Mesenchymal stem cell (in vitro differentiated cells and primary cell): ENCODE results near the gene RBM4.

Source experiments
- DNase-seq: peaks from one replicate; pipeline ENCODE4 v3.0.0-alpha.2; 2013
- H2AFZ ChIP-seq: one replicate; pipeline ENCODE4 v1.6.1; 2013; ENCODE audit warnings: low read depth, mild to moderate bottlenecking, control low read depth, inconsistent platforms, low read length, moderate library complexity
- H2AK5ac ChIP-seq: 2 replicates; pipeline ENCODE4 v1.6.1; 2013; ENCODE audit warnings: low read length, moderate library complexity, mild to moderate bottlenecking, inconsistent platforms; ENCODE audit not compliant: severe bottlenecking
- H2BK120ac ChIP-seq: one replicate; pipeline ENCODE4 v1.6.1; 2013; ENCODE audit warnings: low read depth, mild to moderate bottlenecking, inconsistent platforms, low read length, moderate library complexity
- H2BK12ac ChIP-seq, 2 experiments: one replicate each; pipeline ENCODE4 v1.6.1; 2013; ENCODE audit warnings: inconsistent platforms in 2 of 2, low read length in 2 of 2, mild to moderate bottlenecking in 2 of 2, moderate library complexity in 2 of 2, control low read depth in 1 of 2
- H2BK15ac ChIP-seq: one replicate; pipeline ENCODE4 v1.6.1; 2013; ENCODE audit warnings: mild to moderate bottlenecking, low read depth, inconsistent platforms; ENCODE audit not compliant: poor library complexity, severe bottlenecking
- H2BK5ac ChIP-seq: 2 replicates; pipeline ENCODE4 v1.6.1; 2013; ENCODE audit warnings: low read depth, mild to moderate bottlenecking, low read length, control low read depth, inconsistent platforms; ENCODE audit not compliant: poor library complexity, severe bottlenecking
- H3K14ac ChIP-seq, 2 experiments: one replicate each; pipeline ENCODE4 v1.6.1; 2013; ENCODE audit warnings: inconsistent platforms in 2 of 2, low read length in 2 of 2, control low read depth in 1 of 2, mild to moderate bottlenecking in 1 of 2, moderate library complexity in 1 of 2
- H3K18ac ChIP-seq, 2 experiments: one replicate each; pipeline ENCODE4 v1.6.1; 2013; ENCODE audit warnings: inconsistent platforms in 2 of 2, low read length in 2 of 2, control low read depth in 1 of 2, low read depth in 1 of 2, mild to moderate bottlenecking in 1 of 2
- H3K23ac ChIP-seq, 2 experiments: one replicate each; pipeline ENCODE4 v1.6.1; 2013; ENCODE audit warnings: inconsistent platforms in 2 of 2, low read length in 2 of 2, mild to moderate bottlenecking in 2 of 2, moderate library complexity in 2 of 2, control low read depth in 1 of 2
- H3K27ac ChIP-seq: 2 replicates; pipeline ENCODE4 v1.5.1; 2013; ENCODE audit warnings: mild to moderate bottlenecking, moderate library complexity, low read length, control low read depth, inconsistent platforms; ENCODE audit not compliant: poor library complexity, severe bottlenecking
- H3K27me3 ChIP-seq, 2 experiments: 2 replicates each; pipeline versions ENCODE4 v1.6.1 to v1.7.0; 2013; ENCODE audit warnings: low read length in 2 of 2, mild to moderate bottlenecking in 2 of 2, moderate library complexity in 2 of 2, control low read depth in 1 of 2, inconsistent platforms in 1 of 2; ENCODE audit not compliant: control insufficient read depth in 1 of 2, insufficient read depth in 1 of 2
- H3K36me3 ChIP-seq, 2 experiments: 2 replicates each; pipeline versions ENCODE4 v1.6.1 to v1.7.0; 2013; ENCODE audit warnings: low read length in 2 of 2, control low read depth in 1 of 2, inconsistent platforms in 1 of 2, low read depth in 1 of 2, mild to moderate bottlenecking in 1 of 2; ENCODE audit not compliant: insufficient read depth in 2 of 2, control insufficient read depth in 1 of 2
- H3K4ac ChIP-seq, 2 experiments: one replicate each; pipeline ENCODE4 v1.6.1; 2013; ENCODE audit warnings: inconsistent platforms in 2 of 2, low read length in 2 of 2, mild to moderate bottlenecking in 2 of 2, moderate library complexity in 2 of 2, control low read depth in 1 of 2, low read depth in 1 of 2
- H3K4me1 ChIP-seq: 2 replicates; pipeline ENCODE4 v1.6.1; 2013; ENCODE audit warnings: low read depth, low read length, control low read depth; ENCODE audit not compliant: control insufficient read depth, insufficient read depth
- H3K4me2 ChIP-seq: 2 replicates; pipeline ENCODE4 v1.6.1; 2013; ENCODE audit warnings: low read length, mild to moderate bottlenecking, inconsistent platforms; ENCODE audit not compliant: poor library complexity, severe bottlenecking
- H3K4me3 ChIP-seq, 2 experiments: 2 replicates each; pipeline versions ENCODE4 v1.5.1 to v1.7.0; 2013; ENCODE audit warnings: low read length in 2 of 2, mild to moderate bottlenecking in 2 of 2, control low read depth in 1 of 2, low read depth in 1 of 2; ENCODE audit not compliant: insufficient read depth in 1 of 2
- H3K79me1 ChIP-seq: replicated peaks from 2 replicates; pipeline ENCODE4 v1.6.1; 2013; ENCODE audit warnings: mild to moderate bottlenecking, control low read depth, low read length, inconsistent platforms; ENCODE audit not compliant: poor library complexity, severe bottlenecking
- H3K9ac ChIP-seq: 2 replicates; pipeline ENCODE4 v1.7.0; 2013; ENCODE audit warnings: mild to moderate bottlenecking, low read length, moderate library complexity
- H3K9me3 ChIP-seq: 2 replicates; pipeline ENCODE4 v1.7.0; 2013; ENCODE audit warnings: mild to moderate bottlenecking, low read length; ENCODE audit not compliant: control insufficient read depth
- H4K8ac ChIP-seq: one replicate; pipeline ENCODE4 v1.6.1; 2013; ENCODE audit warnings: inconsistent platforms, mild to moderate bottlenecking, low read length, moderate library complexity
- H4K91ac ChIP-seq: one replicate; pipeline ENCODE4 v1.6.1; 2013; ENCODE audit warnings: mild to moderate bottlenecking, low read length, inconsistent platforms
- WGBS: methylation state at CpG from one replicate; pipeline ENCODE4 v1.1.7; 2013; ENCODE audit warnings: mixed read lengths; 5-methylcytosine and 5-hydroxymethylcytosine counted together

RBM4 gene

DNA sequence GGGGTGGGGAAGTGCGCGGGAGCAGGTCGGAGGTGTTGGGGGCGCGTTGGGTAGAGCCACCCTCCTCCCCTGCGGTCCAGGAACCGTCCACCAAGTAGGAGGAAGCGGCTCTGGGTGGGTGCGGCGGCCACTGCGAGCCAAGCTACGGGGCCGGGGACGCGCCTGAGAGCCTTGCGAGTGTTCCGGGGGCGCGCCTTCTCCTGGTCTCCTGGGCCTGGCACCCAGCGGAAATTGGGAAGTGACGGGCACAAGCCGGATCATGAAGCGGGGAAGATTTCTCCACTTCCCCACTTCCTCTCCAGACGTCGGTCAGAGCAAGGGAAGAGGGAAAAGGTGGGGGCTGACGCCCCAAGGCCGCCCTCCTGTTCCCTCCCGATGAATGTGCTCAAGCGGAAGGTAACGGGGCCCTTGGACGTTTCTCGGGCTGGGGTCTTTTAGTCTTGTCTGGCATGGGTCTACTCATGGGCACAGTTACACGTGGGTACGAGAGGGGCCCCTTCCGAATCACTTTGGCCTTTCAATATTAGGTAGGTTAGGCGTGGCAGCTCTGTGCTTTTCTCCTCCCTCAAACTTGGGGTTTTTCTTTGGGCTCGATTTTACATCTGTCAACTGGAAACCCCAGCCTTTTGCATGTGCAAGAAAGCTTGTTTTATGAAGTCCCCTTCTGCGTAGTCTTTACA lies 21.2 kb upstream of the RBM4 start:
- under 1% methylated on average over 31 of the region's 38 CpGs for WGBS
- peaks cover 3% of the 10 kb centered on the region for H3K4me1 ChIP-seq
- peak overlapping the region; percentile 99 for H3K9ac ChIP-seq
- H2BK12ac ChIP-seq, result no peak overlapping the region
- H3K4me2 ChIP-seq, result peak overlapping the region; percentile 94
- peak overlapping the region; percentile 78 to 99 for H3K4me3 ChIP-seq
- peak overlapping the region; percentile 38 for H3K27ac ChIP-seq
- H3K9me3 ChIP-seq, result no peaks in the 10 kb centered on the region
- peak overlapping the region; percentile 30 to 95 for H3K18ac ChIP-seq
- peak overlapping the region in 1 of 2 experiments; percentile 61 for H3K14ac ChIP-seq
- H3K36me3 ChIP-seq, result peaks cover 4 to 19% of the 10 kb centered on the region in 2 experiments
- DNase-seq, result no peak
- no peak overlapping the region for H3K4ac ChIP-seq
- H2AFZ ChIP-seq, result no peak overlapping the region
- peak overlapping the region; percentile 48 for H2BK5ac ChIP-seq
- peak overlapping the region; percentile 53 for H4K91ac ChIP-seq
- no peak overlapping the region for H3K23ac ChIP-seq
- H3K79me1 ChIP-seq, result peaks cover 1% of the 10 kb centered on the region
- no peak overlapping the region for H2AK5ac ChIP-seq
- H2BK15ac ChIP-seq, result peak overlapping the region; percentile 9
- H2BK120ac ChIP-seq, result no peak overlapping the region
- H4K8ac ChIP-seq, result no peak overlapping the region
- no peaks in the 10 kb centered on the region for H3K27me3 ChIP-seq

DNA sequence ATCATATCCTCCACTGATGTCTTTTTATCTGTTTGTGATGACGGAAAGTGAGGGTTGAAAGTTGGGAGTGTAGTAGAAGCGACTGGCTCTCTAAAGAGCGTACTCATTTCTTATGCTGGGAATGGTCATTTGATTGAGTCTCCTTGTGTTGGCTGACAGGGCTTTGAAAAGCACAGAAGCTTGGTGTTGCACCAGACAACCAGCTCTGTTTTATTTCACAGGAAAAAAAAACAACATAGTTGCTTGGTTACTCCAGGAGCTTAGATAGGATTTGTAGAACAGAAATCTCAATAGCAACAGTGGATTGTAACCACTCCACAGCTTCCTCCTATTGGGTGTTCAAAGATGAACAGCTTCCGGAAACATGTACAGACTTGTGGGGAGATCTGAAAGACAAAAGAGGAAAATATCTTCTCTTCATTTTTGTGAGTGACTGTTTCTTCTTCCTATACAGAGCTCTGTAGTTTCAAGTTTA lies 19.4 kb upstream of the RBM4 start:
- peak overlapping the region; percentile 26 for H3K4me2 ChIP-seq
- WGBS, result 74% methylated on average over 3 of the region's 4 CpGs
- no peak overlapping the region for H3K14ac ChIP-seq

DNA sequence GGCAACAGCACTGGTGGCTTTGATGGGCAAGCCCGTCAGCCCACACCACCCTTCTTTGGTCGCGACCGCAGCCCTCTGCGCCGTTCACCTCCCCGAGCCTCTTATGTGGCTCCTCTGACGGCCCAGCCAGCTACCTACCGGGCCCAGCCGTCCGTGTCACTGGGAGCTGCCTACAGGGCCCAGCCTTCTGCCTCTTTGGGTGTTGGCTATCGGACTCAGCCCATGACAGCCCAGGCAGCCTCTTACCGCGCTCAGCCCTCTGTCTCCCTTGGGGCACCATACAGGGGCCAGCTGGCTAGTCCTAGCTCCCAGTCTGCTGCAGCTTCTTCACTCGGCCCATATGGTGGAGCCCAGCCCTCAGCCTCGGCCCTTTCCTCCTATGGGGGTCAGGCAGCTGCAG lies 14.1 kb upstream of the RBM4 start:
- Histone ChIP-seq H4K91ac (no peak overlapping the region), H3K27ac (no peak overlapping the region), H3K14ac (no peak overlapping the region), H2BK120ac (no peak overlapping the region), H4K8ac (no peak overlapping the region), H3K79me1 (peaks cover 3% of the 10 kb centered on the region), H2BK15ac (no peak overlapping the region), H3K4me3 (no peak overlapping the region), H2BK5ac (no peak overlapping the region), H3K4me1 (peaks cover 1% of the 10 kb centered on the region), H3K36me3 (peaks cover 56 to 81% of the 10 kb centered on the region in 2 experiments), H2AK5ac (no peak overlapping the region), H3K9ac (no peak overlapping the region), H3K9me3 (no peaks in the 10 kb centered on the region), H3K4me2 (no peak overlapping the region), H3K23ac (no peak overlapping the region), H2AFZ (no peak overlapping the region), H3K27me3 (no peaks in the 10 kb centered on the region), H3K18ac (no peak overlapping the region), H3K4ac (no peak overlapping the region), H2BK12ac (no peak overlapping the region)
- no peak for DNase-seq
- WGBS, result 99% methylated on average over 16 of the region's 16 CpGs

More for the DNA sequence above, 19.4 kb upstream of the RBM4 start:
- Histone ChIP-seq H3K4me1 (peaks cover 3% of the 10 kb centered on the region), H3K79me1 (peaks cover 1% of the 10 kb centered on the region), H2BK120ac (no peak overlapping the region), H3K27me3 (no peaks in the 10 kb centered on the region), H2BK15ac (no peak overlapping the region), H3K9me3 (no peaks in the 10 kb centered on the region), H2BK5ac (no peak overlapping the region), H3K18ac (no peak overlapping the region), H4K91ac (no peak overlapping the region), H3K36me3 (peaks cover 7 to 37% of the 10 kb centered on the region in 2 experiments), H3K4me3 (peak overlapping the region in 1 of 2 experiments; percentile 99), H3K4ac (no peak overlapping the region), H2BK12ac (no peak overlapping the region), H2AFZ (no peak overlapping the region), H2AK5ac (no peak overlapping the region), H3K23ac (no peak overlapping the region), H3K9ac (peak overlapping the region; percentile 99), H4K8ac (no peak overlapping the region), H3K27ac (peak overlapping the region; percentile 37)
- DNase-seq, result peak; percentile 96

DNA sequence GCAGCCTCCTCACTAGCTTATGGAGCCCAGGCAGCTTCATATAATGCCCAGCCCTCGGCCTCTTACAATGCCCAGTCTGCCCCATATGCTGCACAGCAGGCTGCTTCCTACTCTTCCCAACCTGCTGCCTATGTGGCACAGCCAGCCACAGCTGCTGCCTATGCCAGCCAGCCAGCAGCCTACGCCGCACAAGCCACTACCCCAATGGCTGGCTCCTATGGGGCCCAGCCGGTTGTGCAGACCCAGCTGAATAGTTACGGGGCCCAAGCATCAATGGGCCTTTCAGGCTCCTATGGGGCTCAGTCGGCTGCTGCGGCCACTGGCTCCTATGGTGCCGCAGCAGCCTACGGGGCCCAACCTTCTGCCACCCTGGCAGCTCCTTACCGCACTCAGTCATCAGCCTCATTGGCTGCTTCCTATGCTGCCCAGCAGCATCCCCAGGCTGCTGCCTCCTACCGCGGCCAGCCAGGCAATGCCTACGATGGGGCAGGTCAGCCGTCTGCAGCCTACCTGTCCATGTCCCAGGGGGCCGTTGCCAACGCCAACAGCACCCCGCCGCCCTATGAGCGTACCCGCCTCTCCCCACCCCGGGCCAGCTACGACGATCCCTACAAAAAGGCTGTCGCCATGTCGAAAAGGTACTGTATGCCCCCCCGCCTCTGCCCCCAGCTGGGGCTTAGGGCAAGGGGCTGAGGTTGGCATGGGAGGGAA lies 13.3 kb upstream of the RBM4 start:
- Histone ChIP-seq H2BK15ac (no peak overlapping the region), H3K4me3 (no peak overlapping the region), H2BK12ac (no peak overlapping the region), H3K36me3 (peaks cover 62 to 85% of the 10 kb centered on the region in 2 experiments), H2AFZ (no peak overlapping the region), H3K27ac (no peak overlapping the region), H3K4me2 (no peak overlapping the region), H2AK5ac (no peak overlapping the region), H3K14ac (no peak overlapping the region), H3K4ac (no peak overlapping the region), H3K4me1 (peaks cover 1% of the 10 kb centered on the region), H2BK5ac (no peak overlapping the region), H4K8ac (no peak overlapping the region), H3K79me1 (peaks cover 3% of the 10 kb centered on the region), H4K91ac (no peak overlapping the region), H3K18ac (no peak overlapping the region), H2BK120ac (no peak overlapping the region), H3K23ac (no peak overlapping the region), H3K27me3 (no peaks in the 10 kb centered on the region), H3K9ac (no peak overlapping the region), H3K9me3 (no peaks in the 10 kb centered on the region)
- WGBS, result over 99% methylated on average over 26 of the region's 26 CpGs
- DNase-seq, result no peak
